ENCODE data around the gene RNF39. TPM values are rescaled to one million over a fixed set of nuclear protein-coding genes. Genes with fewer than 3 reads are reported as not detected.

RNF39 gene
- total and polyA plus RNA-seq, 2 of the 13 experiments (the other 11 are each of a cell fraction or from before 2014, with no cell fraction given), result 0.13 to 1.8 TPM

DNA sequence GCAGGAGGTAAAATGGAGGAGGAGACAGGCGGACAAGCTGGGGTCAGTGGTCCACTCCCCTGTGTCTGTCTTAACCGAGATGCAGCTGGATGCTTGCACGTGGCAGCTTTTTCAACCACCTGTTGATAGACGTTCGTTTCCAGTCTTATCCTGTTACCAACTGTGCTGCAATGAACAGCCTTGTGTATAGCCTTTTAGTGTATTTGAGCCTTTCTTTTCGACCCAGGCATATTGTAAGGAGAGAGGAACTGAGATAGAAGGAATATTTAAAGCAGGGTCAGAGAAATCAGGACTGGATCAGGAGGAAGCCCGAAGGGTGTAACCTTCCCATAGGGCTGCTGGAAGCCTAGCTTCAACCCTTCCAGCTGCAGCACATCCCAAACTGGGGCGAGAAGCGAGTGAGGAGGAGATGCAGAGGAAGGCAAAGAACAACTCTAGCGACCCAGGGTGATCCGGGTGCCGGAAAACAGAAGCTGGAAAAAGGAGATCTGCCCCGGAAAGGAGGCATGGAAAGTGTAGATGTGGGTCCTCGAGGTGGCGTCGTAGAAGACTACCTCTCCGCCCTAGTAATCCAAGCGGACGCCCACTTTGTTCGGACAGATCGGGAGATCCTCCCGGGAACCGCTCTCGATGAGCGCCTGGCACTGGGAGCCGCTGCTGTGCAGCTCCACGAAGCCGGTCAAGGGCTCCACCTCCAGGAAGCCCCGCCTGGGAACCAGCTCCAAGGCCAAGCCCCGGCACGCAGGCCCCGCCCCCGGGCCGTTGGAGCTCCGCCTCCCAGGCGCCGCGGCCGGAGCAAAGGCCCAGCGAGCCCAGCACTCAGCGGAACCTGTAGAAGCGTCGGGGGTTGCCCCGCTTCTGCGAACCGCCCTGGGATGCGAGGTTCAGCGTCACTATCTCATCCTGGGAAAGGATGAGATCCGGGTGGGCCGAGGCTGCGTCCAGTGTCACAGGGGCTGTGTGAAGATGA lies 26.2 kb upstream of the RNF39 start (continued):
- TF ChIP-seq, protein P1, sequence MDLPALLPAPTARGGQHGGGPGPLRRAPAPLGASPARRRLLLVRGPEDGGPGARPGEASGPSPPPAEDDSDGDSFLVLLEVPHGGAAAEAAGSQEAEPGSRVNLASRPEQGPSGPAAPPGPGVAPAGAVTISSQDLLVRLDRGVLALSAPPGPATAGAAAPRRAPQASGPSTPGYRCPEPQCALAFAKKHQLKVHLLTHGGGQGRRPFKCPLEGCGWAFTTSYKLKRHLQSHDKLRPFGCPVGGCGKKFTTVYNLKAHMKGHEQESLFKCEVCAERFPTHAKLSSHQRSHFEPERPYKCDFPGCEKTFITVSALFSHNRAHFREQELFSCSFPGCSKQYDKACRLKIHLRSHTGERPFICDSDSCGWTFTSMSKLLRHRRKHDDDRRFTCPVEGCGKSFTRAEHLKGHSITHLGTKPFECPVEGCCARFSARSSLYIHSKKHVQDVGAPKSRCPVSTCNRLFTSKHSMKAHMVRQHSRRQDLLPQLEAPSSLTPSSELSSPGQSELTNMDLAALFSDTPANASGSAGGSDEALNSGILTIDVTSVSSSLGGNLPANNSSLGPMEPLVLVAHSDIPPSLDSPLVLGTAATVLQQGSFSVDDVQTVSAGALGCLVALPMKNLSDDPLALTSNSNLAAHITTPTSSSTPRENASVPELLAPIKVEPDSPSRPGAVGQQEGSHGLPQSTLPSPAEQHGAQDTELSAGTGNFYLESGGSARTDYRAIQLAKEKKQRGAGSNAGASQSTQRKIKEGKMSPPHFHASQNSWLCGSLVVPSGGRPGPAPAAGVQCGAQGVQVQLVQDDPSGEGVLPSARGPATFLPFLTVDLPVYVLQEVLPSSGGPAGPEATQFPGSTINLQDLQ (CRISPR knock-in tag; IDR thresholded peaks at IDR 0.05), result peak; percentile 74; the same call in 1 of the 2 replicates
- TF ChIP-seq, protein P2, sequence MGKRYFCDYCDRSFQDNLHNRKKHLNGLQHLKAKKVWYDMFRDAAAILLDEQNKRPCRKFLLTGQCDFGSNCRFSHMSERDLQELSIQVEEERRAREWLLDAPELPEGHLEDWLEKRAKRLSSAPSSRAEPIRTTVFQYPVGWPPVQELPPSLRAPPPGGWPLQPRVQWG (CRISPR knock-in tag; IDR thresholded peaks at IDR 0.05; ENCODE audit: borderline replicate concordance, low read depth), result no peak
- TF ChIP-seq ZNF564 (CRISPR knock-in tag; IDR thresholded peaks at IDR 0.05) (0 out of 2 replicates have a peak, but pooled peaks have one; percentile 31), ZNF75D (CRISPR knock-in tag; IDR thresholded peaks at IDR 0.05; ENCODE audit: borderline replicate concordance) (no peak), RXRB (CRISPR knock-in tag; IDR thresholded peaks at IDR 0.05; ENCODE audit: borderline replicate concordance) (peak; percentile 81), ZNF12 (CRISPR knock-in tag; IDR thresholded peaks at IDR 0.05) (peak; percentile 36; the same call in 1 of the 2 replicates), ZNF605 (CRISPR knock-in tag; IDR thresholded peaks at IDR 0.05) (peak; percentile 93), SPEN (CRISPR knock-in tag; IDR thresholded peaks at IDR 0.05; ENCODE audit: low read depth) (peak; percentile 78; the same call in 1 of the 2 replicates), KLF16 (CRISPR knock-in tag; IDR thresholded peaks at IDR 0.05) (peak in 1 of 2 experiments; percentile 81; a peak in 1 of 4 replicates), ZNF292 (CRISPR knock-in tag; IDR thresholded peaks at IDR 0.05; ENCODE audit: borderline replicate concordance, low read depth) (no peak; the same call in 1 of the 2 replicates), RFXANK (CRISPR knock-in tag; IDR thresholded peaks at IDR 0.05) (peak; percentile 70), KLF11 (CRISPR knock-in tag; IDR thresholded peaks at IDR 0.05) (peak; percentile 88; the same call in 1 of the 2 replicates)
- TF ChIP-seq, protein P3, sequence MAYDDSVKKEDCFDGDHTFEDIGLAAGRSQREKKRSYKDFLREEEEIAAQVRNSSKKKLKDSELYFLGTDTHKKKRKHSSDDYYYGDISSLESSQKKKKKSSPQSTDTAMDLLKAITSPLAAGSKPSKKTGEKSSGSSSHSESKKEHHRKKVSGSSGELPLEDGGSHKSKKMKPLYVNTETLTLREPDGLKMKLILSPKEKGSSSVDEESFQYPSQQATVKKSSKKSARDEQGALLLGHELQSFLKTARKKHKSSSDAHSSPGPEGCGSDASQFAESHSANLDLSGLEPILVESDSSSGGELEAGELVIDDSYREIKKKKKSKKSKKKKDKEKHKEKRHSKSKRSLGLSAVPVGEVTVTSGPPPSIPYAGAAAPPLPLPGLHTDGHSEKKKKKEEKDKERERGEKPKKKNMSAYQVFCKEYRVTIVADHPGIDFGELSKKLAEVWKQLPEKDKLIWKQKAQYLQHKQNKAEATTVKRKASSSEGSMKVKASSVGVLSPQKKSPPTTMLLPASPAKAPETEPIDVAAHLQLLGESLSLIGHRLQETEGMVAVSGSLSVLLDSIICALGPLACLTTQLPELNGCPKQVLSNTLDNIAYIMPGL (CRISPR knock-in tag; IDR thresholded peaks at IDR 0.05; ENCODE audit: borderline replicate concordance in 1 of 2, low read depth in 1 of 2), result peak; percentile 72 to 91; a peak in 3 of 4 replicates
- TF ChIP-seq, protein P4, sequence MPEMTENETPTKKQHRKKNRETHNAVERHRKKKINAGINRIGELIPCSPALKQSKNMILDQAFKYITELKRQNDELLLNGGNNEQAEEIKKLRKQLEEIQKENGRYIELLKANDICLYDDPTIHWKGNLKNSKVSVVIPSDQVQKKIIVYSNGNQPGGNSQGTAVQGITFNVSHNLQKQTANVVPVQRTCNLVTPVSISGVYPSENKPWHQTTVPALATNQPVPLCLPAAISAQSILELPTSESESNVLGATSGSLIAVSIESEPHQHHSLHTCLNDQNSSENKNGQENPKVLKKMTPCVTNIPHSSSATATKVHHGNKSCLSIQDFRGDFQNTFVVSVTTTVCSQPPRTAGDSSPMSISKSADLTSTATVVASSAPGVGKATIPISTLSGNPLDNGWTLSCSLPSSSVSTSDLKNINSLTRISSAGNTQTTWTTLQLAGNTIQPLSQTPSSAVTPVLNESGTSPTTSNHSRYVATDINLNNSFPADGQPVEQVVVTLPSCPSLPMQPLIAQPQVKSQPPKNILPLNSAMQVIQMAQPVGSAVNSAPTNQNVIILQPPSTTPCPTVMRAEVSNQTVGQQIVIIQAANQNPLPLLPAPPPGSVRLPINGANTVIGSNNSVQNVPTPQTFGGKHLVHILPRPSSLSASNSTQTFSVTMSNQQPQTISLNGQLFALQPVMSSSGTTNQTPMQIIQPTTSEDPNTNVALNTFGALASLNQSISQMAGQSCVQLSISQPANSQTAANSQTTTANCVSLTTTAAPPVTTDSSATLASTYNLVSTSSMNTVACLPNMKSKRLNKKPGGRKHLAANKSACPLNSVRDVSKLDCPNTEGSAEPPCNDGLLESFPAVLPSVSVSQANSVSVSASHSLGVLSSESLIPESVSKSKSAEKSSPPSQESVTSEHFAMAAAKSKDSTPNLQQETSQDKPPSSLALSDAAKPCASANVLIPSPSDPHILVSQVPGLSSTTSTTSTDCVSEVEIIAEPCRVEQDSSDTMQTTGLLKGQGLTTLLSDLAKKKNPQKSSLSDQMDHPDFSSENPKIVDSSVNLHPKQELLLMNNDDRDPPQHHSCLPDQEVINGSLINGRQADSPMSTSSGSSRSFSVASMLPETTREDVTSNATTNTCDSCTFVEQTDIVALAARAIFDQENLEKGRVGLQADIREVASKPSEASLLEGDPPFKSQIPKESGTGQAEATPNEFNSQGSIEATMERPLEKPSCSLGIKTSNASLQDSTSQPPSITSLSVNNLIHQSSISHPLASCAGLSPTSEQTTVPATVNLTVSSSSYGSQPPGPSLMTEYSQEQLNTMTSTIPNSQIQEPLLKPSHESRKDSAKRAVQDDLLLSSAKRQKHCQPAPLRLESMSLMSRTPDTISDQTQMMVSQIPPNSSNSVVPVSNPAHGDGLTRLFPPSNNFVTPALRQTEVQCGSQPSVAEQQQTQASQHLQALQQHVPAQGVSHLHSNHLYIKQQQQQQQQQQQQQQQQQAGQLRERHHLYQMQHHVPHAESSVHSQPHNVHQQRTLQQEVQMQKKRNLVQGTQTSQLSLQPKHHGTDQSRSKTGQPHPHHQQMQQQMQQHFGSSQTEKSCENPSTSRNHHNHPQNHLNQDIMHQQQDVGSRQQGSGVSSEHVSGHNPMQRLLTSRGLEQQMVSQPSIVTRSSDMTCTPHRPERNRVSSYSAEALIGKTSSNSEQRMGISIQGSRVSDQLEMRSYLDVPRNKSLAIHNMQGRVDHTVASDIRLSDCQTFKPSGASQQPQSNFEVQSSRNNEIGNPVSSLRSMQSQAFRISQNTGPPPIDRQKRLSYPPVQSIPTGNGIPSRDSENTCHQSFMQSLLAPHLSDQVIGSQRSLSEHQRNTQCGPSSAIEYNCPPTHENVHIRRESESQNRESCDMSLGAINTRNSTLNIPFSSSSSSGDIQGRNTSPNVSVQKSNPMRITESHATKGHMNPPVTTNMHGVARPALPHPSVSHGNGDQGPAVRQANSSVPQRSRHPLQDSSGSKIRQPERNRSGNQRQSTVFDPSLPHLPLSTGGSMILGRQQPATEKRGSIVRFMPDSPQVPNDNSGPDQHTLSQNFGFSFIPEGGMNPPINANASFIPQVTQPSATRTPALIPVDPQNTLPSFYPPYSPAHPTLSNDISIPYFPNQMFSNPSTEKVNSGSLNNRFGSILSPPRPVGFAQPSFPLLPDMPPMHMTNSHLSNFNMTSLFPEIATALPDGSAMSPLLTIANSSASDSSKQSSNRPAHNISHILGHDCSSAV (CRISPR knock-in tag; IDR thresholded peaks at IDR 0.05; ENCODE audit: borderline replicate concordance), result no peak

Data from HepG2 (cell line).